ENCODE results near the gene HLCS. TPM values are rescaled to one million over a fixed set of nuclear protein-coding genes. Genes with fewer than 3 reads are reported as not detected.

Gene HLCS
- total and polyA plus RNA-seq, 2 donors (not counting 3 experiments of a cell fraction or from before 2014, with no cell fraction given) = 6.7 to 17.2 TPM

DNA sequence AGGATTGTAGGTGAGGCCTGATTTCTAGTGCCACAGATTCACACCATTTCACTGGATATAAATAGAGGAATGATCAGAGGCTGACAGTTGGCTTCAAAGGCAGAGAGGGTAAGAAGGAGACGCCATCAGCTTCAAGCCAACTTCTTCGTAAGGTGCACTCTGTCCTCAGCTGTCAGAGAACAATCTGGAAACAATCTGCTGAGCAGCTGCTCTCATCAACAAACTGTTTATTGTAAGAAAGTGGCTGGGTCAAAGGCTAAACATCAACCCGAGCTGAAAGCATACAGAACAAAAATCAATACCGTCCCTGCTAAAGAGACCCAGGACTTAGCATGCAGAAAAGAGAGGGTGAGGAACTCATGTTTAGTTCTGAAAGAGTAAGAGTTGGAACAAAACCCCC is 48.2 kb downstream of the HLCS start:
- H3K79me2 ChIP-seq (ENCODE audit: control insufficient read depth, insufficient read depth, low read length) = no peaks in the 10 kb centered on the region
- ChIA-PET CTCF (interaction anchor here (0.9 to 2.9 kb wide), 33 partner anchors 9 to 498 kb away, joined by 3 to 78 read pairs (median 4); no protein-coding TSS in a partner anchor), POLR2A (no interaction called here)
- no peaks in the 10 kb centered on the region for H4K20me1 ChIP-seq (replicated peaks; ENCODE audit: control insufficient read depth, extremely low read depth, insufficient read depth, low read length)
- TF ChIP-seq JUN (IDR thresholded peaks at IDR 0.05; ENCODE audit: borderline replicate concordance, insufficient read depth, insufficient read length, low read depth) (no peak), EZH2 (IDR thresholded peaks at IDR 0.05; ENCODE audit: borderline replicate concordance, low read depth, low read length, severe bottlenecking) (no peak), FOS (IDR thresholded peaks at IDR 0.05; ENCODE audit: borderline replicate concordance, insufficient read depth, low read length) (no peak), GATA2 (IDR thresholded peaks at IDR 0.05; ENCODE audit: insufficient read depth, insufficient read length, low read depth, low read length) (no peak), POLR2A (IDR thresholded peaks at IDR 0.05; ENCODE audit: low read depth, low read length) (no peak), POLR2AphosphoS5 (IDR thresholded peaks at IDR 0.05; ENCODE audit: insufficient read depth, low read depth, low read length) (no peak), MYC (IDR thresholded peaks at IDR 0.05; ENCODE audit: low read depth, low read length) (no peak)
- TF ChIP-seq, protein P1, sequence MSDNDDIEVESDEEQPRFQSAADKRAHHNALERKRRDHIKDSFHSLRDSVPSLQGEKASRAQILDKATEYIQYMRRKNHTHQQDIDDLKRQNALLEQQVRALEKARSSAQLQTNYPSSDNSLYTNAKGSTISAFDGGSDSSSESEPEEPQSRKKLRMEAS (IDR thresholded peaks at IDR 0.05; ENCODE audit: insufficient read depth, insufficient read length) = no peak
- TF ChIP-seq, protein P2, sequence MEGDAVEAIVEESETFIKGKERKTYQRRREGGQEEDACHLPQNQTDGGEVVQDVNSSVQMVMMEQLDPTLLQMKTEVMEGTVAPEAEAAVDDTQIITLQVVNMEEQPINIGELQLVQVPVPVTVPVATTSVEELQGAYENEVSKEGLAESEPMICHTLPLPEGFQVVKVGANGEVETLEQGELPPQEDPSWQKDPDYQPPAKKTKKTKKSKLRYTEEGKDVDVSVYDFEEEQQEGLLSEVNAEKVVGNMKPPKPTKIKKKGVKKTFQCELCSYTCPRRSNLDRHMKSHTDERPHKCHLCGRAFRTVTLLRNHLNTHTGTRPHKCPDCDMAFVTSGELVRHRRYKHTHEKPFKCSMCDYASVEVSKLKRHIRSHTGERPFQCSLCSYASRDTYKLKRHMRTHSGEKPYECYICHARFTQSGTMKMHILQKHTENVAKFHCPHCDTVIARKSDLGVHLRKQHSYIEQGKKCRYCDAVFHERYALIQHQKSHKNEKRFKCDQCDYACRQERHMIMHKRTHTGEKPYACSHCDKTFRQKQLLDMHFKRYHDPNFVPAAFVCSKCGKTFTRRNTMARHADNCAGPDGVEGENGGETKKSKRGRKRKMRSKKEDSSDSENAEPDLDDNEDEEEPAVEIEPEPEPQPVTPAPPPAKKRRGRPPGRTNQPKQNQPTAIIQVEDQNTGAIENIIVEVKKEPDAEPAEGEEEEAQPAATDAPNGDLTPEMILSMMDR (IDR thresholded peaks at IDR 0.05; ENCODE audit: extremely low read depth in 1 of 2, insufficient read depth in 1 of 2, low read depth in 1 of 2, low read length in 2 of 2) = no peak
- H3K9me3 ChIP-seq (replicated peaks; ENCODE audit: control insufficient read depth, insufficient read depth, low read length) = no peaks in the 10 kb centered on the region
- no peak overlapping the region for H3K27ac ChIP-seq (ENCODE audit: insufficient read depth, low read depth, low read length)
- H2AFZ ChIP-seq (ENCODE audit: low read depth, low read length) = no peak overlapping the region
- no peaks in the 10 kb centered on the region for H3K36me3 ChIP-seq (ENCODE audit: control insufficient read depth in 2 of 2, extremely low read depth in 1 of 2, insufficient read depth in 2 of 2, low read length in 2 of 2)
- dilution Hi-C loops (cut with MboI; ENCODE audit: extremely low pct_ligation_motif_present, low sequenced_read_pairs) (no loop called here), intact Hi-C loops (cut with micrococcal nuclease) (loop anchor here (2.0 kb wide), 1 partner anchor 169 kb away; no protein-coding TSS in a partner anchor)
- no peaks in the 10 kb centered on the region for H3K9me1 ChIP-seq (replicated peaks; ENCODE audit: control insufficient read depth, extremely low read depth, insufficient read depth, low read length)
- FAIRE-seq (no peak), DNase-seq (ENCODE audit: low read depth, low spot score) (no peak)
- H3K9ac ChIP-seq (replicated peaks; ENCODE audit: extremely low read depth, insufficient read depth, low read length) = no peak overlapping the region
- no peak overlapping the region for H3K4me2 ChIP-seq (ENCODE audit: insufficient read depth, low read length)
- H3K4me3 ChIP-seq (replicated peaks in 1 of 3; ENCODE audit: insufficient read depth in 1 of 3, low read depth in 1 of 3, low read length in 3 of 3) = no peak overlapping the region
- no peaks in the 10 kb centered on the region for H3K27me3 ChIP-seq (ENCODE audit: control insufficient read depth in 2 of 2, insufficient read depth in 2 of 2, low read length in 2 of 2)
- H3K4me1 ChIP-seq (ENCODE audit: control insufficient read depth, extremely low read depth, insufficient read depth, low read length) = no peaks in the 10 kb centered on the region
- no TSS peak for BruUV-seq (replicated peaks)

Data from endothelial cell of umbilical vein (primary cell).